Camera-type eye (tissue), 1 donor: ENCODE data around the gene RHOD. TPM values are rescaled to one million over a fixed set of nuclear protein-coding genes. Genes with fewer than 3 reads are reported as not detected.

Experiments used
- total RNA-seq: library from RNA; depleted of rRNA; stranded (reverse); fragments of >200 nt; gene quantifications from one replicate; pipeline ENCODE4 v1.2.3, GENCODE V29; 2014

Gene RHOD, protein sequence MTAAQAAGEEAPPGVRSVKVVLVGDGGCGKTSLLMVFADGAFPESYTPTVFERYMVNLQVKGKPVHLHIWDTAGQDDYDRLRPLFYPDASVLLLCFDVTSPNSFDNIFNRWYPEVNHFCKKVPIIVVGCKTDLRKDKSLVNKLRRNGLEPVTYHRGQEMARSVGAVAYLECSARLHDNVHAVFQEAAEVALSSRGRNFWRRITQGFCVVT
- total RNA-seq: 8.1 TPM

DNA sequence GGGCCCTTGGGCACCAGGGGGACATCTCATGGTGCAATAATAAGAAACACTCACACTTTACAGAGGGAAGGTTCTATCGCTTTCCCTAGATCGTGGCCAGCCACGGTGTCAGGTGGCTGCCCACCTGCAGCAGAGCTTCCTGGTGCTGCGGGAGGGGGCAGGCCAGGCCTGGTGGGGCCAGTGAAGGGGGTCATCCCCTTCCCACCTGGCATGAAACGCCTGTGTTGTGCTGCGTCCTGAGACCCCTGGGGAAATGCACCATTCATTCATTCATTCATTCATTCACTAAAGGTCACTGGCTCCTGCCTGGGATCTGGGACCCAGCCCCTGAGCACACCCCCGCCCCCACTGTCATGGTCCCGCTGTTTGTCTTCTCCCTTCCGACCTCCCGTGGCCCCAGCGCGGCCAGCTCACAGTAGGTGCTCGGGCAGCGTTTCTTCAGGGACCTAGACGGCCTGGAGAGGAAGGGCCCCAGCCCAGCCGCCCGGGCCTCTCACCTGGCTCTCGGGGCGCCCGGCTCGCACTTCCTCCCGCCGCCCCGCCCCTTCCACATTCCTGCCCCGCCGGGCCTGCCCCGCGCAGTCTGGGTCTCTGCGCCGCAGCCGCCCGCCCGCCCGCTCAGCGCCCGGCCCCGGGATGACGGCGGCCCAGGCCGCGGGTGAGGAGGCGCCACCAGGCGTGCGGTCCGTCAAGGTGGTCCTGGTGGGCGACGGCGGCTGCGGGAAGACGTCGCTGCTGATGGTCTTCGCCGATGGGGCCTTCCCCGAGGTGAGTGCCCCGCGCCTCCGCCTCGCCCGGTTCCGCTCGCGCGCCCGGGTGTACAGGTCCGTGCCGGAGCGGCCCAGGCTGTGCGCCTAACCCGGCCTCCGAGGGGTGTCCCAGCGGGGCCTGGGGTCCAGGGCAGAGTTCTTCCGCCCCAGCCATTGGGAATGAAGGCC, at the start of gene RHOD:
Gene RHOD, plus strand, starts transcription at position 581 of the 938 bp plus-strand sequence. Its CDS starts 56 bp downstream, at position 637.

DNA sequence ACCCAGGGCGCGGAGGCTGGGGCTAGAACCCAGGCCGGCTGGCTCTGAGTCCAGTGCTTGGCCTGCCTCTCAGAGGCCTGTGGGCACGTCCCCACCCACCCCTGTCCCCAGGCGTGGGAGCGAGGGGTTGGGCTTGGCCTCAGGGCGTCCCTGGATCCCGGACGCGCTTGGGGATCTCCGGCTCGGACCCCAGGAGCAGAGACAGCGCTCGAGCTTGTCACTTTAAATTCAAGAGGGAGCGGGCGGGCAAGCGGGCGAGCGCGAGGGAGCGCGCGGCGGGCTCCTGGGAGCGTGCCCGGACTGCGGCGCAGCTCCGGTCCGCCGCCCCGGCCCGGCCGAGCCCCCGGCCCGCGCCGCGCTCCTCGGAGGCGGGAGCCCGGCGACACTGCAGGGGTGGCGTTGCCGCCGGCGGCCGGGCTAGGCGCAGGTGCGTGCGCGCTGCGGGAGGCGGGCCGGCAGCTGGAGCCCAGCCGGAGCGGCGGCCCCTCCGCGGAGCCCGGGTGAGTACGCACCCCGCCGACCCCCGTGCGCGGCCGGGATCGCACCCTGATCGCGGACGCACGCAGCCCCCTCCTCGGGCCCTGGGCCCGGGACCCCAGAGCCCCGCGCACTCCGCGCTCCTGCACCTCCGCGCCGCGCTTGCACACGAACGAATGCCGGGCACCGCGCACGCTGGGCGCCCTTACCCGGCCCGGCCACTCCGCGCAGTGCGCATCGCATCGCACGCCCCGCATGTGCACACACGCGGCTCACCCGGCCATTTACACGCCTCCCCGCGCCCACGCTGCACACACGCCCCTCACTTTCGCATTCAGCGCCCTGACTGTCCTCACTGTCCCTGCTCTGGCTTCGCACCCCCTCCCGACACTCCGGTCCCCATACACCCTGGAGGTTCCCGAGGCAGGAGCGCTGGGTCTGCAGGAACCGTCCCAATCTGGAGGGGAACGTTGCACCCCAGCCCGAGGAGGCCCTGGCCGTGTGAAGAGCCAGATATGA, 33.4 kb upstream of the RHOD start, which contains the start of gene SYT12:
Gene SYT12, plus strand, starts transcription at position 174 of the 996 bp plus-strand sequence. CDS start 7,011 bp downstream, outside the sequence.

DNA sequence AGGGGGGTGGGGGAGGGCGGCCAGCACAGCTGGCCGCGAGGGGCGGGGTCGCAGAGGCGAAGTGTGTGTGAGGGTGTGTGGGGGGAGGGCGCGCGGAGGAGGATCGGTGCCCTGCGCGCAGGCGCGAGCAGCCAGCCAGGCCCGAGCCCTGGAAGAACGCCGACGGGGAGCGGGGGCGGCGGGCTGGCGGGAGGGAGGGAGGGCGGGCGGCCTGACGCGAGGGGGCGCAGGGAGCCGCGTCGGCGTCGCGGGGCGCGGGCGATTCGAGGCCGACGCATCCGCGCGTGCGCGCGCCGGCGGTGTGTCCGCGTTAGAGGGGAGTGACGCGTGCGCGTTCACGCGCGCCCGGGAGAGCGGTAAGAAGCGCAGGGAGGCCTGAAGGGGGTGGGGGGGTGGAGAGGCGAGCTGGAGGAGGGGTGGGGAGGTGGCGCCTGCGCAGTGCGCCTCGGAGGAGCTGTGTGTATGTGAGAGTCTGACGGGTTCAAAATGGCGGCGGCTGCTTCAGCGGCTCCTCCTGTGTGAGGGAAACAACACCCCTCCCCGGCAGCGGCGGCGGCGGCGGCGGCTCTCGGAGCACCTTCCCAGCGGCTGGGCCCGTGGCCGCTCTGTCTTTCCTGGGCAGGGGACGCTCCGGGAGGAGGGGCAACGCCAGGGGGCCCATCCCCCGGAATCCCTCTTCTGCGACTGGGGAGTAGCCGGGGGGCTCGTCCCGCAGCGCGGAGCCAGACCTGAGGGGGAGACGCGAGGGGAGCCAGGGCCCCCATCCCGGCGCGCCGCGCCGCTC, 62.3 kb downstream of the RHOD start, which contains the start of gene KDM2A:
Gene KDM2A, plus strand, starts transcription at position 463 of the 784 bp plus-strand sequence. CDS start 2,054 bp downstream, outside the sequence.

Other genes starting within 250 kb of the RHOD start
- gene RCE1, start 213.4 kb upstream of the RHOD start, total RNA-seq: 14.1 TPM
- gene LRFN4, start 199.8 kb upstream of the RHOD start, total RNA-seq: 14.6 TPM
- gene PC, start 98.5 kb upstream of the RHOD start, total RNA-seq: 16.8 TPM
- gene C11orf86, start 81.5 kb upstream of the RHOD start, total RNA-seq: not detected
- gene SYT12, start 33.7 kb upstream of the RHOD start, total RNA-seq: 0.27 TPM
- gene KDM2A, start 62.4 kb downstream of the RHOD start, total RNA-seq: 121 TPM
- gene GRK2, start 209.6 kb downstream of the RHOD start, total RNA-seq: 36.3 TPM
- gene ANKRD13D, start 232.5 kb downstream of the RHOD start, total RNA-seq: 46.7 TPM
- gene SSH3, start 246.7 kb downstream of the RHOD start, total RNA-seq: 29.1 TPM